HPDE6-E6E7 (cell line): Measurements from ENCODE around the gene TCF23.
A peak's percentile ranks its signal among the peaks of the same experiment; 100 is the strongest.
"Not testable (repeated sequence)": the region's sequence is repeated elsewhere in the genome, so short reads cannot be mapped to it uniquely, and the experiment has no call there.

Source experiments
- DNase-seq: peaks from one replicate; pipeline ENCODE4 v3.0.0; 2011; ENCODE audit warnings: missing footprints; ENCODE audit errors: extremely low spot score

Gene TCF23

GRCh38 chr2:27148801-27149439 lies at the start of gene TCF23:
TCF23 (plus strand) TSS chr2:27149004; CDS start chr2:27149134, 130 bp downstream.
- DNase-seq: no peak

- DNase-seq: no peak
Observed at GRCh38 chr2:27099334-27099955, 49.4 kb upstream of the TCF23 start.

GRCh38 chr2:27100036-27100435 lies 48.8 kb upstream of the TCF23 start:
- no peak for DNase-seq

GRCh38 chr2:27102329-27102728 lies 46.5 kb upstream of the TCF23 start:
- DNase-seq: no peak

- DNase-seq: no peak
Observed at GRCh38 chr2:27105981-27106380, 42.8 kb upstream of the TCF23 start.

GRCh38 chr2:27108221-27108620 lies 40.6 kb upstream of the TCF23 start:
- DNase-seq: no peak

- no peak for DNase-seq
Observed at GRCh38 chr2:27109083-27109482, 39.7 kb upstream of the TCF23 start.

- DNase-seq: not testable (repeated sequence)
Observed at GRCh38 chr2:27110603-27111352, 38.0 kb upstream of the TCF23 start.

GRCh38 chr2:27111392-27112078 lies 37.3 kb upstream of the TCF23 start:
- DNase-seq: not testable (repeated sequence)

GRCh38 chr2:27115519-27115918 lies 33.3 kb upstream of the TCF23 start:
- DNase-seq: no peak

- no peak for DNase-seq
Observed at GRCh38 chr2:27117995-27118524, 30.7 kb upstream of the TCF23 start.

GRCh38 chr2:27118525-27119329 lies 30.1 kb upstream of the TCF23 start, which contains the start of gene CGREF1:
CGREF1 (minus strand) TSS chr2:27119128; CDS start chr2:27104366, 14,762 bp downstream.
- DNase-seq: no peak

GRCh38 chr2:27119330-27119670 lies 29.5 kb upstream of the TCF23 start:
- not testable (repeated sequence) for DNase-seq

GRCh38 chr2:27121906-27122305 lies 26.9 kb upstream of the TCF23 start:
- DNase-seq: no peak

GRCh38 chr2:27122791-27123190 lies 26.0 kb upstream of the TCF23 start:
- DNase-seq: no peak

GRCh38 chr2:27123302-27124150 lies 25.3 kb upstream of the TCF23 start, which contains the start of gene ABHD1:
ABHD1 (plus strand) TSS chr2:27123815; CDS start chr2:27123949, 134 bp downstream.
- DNase-seq: peak; percentile 37

GRCh38 chr2:27125104-27125503 lies 23.7 kb upstream of the TCF23 start:
- DNase-seq: no peak

GRCh38 chr2:27126252-27126710 lies 22.5 kb upstream of the TCF23 start:
- DNase-seq: no peak

GRCh38 chr2:27127883-27128667 lies 20.7 kb upstream of the TCF23 start:
- DNase-seq: no peak
